ENCODE measurements around the gene CLEC4F.

Gene CLEC4F, protein sequence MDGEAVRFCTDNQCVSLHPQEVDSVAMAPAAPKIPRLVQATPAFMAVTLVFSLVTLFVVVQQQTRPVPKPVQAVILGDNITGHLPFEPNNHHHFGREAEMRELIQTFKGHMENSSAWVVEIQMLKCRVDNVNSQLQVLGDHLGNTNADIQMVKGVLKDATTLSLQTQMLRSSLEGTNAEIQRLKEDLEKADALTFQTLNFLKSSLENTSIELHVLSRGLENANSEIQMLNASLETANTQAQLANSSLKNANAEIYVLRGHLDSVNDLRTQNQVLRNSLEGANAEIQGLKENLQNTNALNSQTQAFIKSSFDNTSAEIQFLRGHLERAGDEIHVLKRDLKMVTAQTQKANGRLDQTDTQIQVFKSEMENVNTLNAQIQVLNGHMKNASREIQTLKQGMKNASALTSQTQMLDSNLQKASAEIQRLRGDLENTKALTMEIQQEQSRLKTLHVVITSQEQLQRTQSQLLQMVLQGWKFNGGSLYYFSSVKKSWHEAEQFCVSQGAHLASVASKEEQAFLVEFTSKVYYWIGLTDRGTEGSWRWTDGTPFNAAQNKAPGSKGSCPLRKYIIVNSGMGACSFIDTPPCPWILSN

DNA sequence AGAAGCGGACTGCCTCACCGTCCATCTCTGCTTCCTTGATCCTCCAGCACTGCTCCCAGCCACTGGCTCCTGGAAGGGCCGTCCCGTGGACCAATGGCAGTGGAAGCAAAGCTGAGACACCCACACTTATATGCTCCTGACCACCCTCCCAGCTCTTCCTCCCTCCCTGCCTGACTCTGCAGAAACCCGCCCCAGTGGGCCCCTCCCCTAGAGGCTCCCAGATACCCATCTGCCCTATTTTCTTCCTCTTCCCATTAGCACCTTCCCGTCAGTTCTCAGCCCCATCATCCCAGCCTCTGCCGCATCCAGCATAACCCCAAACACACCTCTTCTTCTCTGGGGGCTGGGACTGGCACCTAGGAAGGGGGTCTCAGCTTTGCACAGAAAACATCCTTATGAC, at the start of gene CLEC4F:
CLEC4F (minus strand) TSS at position 101 of the 400 bp plus-strand sequence; CDS start at position 25, 76 bp downstream.
- H3K4me3 ChIP-seq (ENCODE audit: low read depth, low read length): no peak within 1 kb of the TSS
- TF ChIP-seq POLR2A (IDR thresholded peaks at IDR 0.05; ENCODE audit: extremely low read depth, insufficient read length): no peak
- TF ChIP-seq MYC (IDR thresholded peaks at IDR 0.05; ENCODE audit: low read depth, low read length): no peak
- TF ChIP-seq, protein P1, sequence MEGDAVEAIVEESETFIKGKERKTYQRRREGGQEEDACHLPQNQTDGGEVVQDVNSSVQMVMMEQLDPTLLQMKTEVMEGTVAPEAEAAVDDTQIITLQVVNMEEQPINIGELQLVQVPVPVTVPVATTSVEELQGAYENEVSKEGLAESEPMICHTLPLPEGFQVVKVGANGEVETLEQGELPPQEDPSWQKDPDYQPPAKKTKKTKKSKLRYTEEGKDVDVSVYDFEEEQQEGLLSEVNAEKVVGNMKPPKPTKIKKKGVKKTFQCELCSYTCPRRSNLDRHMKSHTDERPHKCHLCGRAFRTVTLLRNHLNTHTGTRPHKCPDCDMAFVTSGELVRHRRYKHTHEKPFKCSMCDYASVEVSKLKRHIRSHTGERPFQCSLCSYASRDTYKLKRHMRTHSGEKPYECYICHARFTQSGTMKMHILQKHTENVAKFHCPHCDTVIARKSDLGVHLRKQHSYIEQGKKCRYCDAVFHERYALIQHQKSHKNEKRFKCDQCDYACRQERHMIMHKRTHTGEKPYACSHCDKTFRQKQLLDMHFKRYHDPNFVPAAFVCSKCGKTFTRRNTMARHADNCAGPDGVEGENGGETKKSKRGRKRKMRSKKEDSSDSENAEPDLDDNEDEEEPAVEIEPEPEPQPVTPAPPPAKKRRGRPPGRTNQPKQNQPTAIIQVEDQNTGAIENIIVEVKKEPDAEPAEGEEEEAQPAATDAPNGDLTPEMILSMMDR (IDR thresholded peaks at IDR 0.05; ENCODE audit: low read depth, low read length): no peak
- TF ChIP-seq, protein P2, sequence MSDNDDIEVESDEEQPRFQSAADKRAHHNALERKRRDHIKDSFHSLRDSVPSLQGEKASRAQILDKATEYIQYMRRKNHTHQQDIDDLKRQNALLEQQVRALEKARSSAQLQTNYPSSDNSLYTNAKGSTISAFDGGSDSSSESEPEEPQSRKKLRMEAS (IDR thresholded peaks at IDR 0.05; ENCODE audit: low read depth, low read length): no peak
- no peak for DNase-seq (ENCODE audit: low read depth)

DNA sequence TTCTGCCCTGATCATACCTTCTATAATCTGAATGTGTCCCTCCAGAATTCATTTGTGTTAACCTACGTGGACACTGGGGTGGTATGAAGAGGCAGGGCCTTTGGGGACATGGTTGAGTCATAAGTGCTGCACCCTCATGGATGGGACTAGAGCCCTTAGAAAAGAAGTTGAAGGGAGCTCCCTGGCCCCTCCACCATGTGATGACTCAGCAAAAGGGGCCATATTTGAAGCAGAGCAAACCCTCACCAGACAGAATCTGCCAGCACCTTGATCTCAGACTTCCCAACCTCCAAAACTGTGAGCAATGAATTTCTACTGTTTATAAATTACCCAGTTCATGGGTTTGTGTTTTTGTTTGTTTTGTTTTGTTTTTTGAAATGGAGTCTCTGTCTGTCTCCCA, 48.6 kb upstream of the CLEC4F start:
- peak; percentile 47 for DNase-seq (ENCODE audit: low read depth)
- H3K4me3 ChIP-seq (ENCODE audit: low read depth, low read length): no peak overlapping the region
- TF ChIP-seq, protein P1 (IDR thresholded peaks at IDR 0.05; ENCODE audit: low read depth, low read length): no peak
- TF ChIP-seq MYC (IDR thresholded peaks at IDR 0.05; ENCODE audit: low read depth, low read length) (no peak), POLR2A (IDR thresholded peaks at IDR 0.05; ENCODE audit: extremely low read depth, insufficient read length) (no peak)
- TF ChIP-seq, protein P2 (IDR thresholded peaks at IDR 0.05; ENCODE audit: low read depth, low read length): no peak

DNA sequence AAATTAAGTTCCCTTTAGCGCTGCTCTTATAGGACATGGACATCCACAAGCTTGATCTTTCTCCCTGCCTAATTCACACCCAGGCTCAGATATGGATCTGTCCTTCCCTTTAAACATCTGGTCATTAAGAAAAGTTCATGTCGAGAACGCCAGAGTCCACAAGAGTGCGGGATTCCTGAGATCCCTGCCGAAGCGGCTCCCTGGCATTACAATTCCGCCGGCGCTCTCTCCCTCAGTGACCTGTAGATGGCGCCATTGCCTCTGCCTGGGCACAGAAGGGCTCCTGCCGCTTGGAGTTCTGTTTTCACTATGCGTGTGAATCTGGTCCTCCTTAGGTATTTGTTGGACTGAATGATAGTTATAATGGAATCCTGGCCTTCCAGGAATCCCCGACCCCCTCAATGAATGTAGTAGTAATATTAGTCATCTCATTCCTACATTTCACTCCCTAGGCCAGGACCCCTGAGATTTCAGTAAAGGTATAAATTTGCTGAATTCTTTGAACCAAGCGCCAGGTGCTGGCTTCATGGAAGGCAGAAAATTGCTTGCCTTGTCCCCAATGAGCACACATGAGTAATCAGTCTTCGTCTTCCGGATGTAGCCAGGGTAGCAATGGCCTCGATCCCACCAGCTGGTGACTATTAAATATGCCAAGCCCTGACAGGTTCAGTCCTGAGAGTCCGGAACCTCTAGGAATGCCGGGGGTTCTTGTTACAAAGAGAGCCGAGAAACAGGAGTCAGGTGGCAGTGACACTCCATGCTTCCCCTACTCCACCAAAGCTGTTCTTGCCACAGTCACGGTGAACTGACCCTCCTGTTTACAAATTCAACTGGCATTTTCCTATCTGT, 41.6 kb upstream of the CLEC4F start:
- DNase-seq (ENCODE audit: low read depth): peak; percentile 74
- TF ChIP-seq, protein P2 (IDR thresholded peaks at IDR 0.05; ENCODE audit: low read depth, low read length): no peak
- TF ChIP-seq, protein P1 (IDR thresholded peaks at IDR 0.05; ENCODE audit: low read depth, low read length): peak; percentile 95
- H3K4me3 ChIP-seq (ENCODE audit: low read depth, low read length): no peak overlapping the region

DNA sequence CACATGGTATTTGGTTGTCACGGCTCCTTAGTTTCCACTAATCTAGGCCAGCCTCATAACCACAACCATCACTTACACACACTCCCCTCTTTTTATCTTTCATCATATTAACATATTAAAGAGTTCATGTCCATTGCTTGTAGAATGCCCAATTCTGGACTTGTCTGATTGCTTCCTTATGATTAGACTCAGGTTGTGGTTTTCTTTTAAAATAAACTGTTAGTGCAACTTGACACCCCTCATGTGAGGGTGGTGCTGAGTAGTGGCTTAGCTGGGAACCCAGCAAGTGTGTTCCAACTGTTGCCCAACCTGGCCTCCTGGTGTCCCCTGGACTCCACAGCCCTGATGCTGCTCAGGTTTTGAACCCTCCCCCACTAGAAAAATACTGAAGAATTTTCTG, 35.3 kb upstream of the CLEC4F start:
- TF ChIP-seq MYC (IDR thresholded peaks at IDR 0.05; ENCODE audit: low read depth, low read length) (no peak), POLR2A (IDR thresholded peaks at IDR 0.05; ENCODE audit: extremely low read depth, insufficient read length) (no peak)
- TF ChIP-seq, protein P1 (IDR thresholded peaks at IDR 0.05; ENCODE audit: low read depth, low read length): no peak
- TF ChIP-seq, protein P2 (IDR thresholded peaks at IDR 0.05; ENCODE audit: low read depth, low read length): no peak
- no peak overlapping the region for H3K4me3 ChIP-seq (ENCODE audit: low read depth, low read length)
- DNase-seq (ENCODE audit: low read depth): no peak

DNA sequence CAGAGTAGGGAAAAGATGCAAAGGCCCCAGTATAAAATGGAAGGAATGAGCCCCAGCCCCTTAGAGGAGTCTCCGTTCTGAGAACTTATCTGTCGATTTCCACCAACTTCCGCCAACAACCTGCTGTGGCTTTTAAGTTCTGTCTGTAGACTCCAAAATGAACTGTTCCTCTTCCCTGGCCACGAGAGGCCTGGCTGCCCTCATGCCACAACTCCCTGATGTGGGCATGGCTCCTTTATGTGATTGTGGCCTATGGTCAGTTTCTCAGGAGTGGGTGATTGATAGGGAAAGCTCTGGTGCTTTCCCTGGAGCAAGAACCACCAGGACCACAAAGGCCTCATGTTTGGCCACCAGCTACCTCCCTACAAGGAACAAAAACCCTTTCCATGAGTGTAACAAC, 34.0 kb upstream of the CLEC4F start:
- TF ChIP-seq MYC (IDR thresholded peaks at IDR 0.05; ENCODE audit: low read depth, low read length): no peak
- TF ChIP-seq, protein P2 (IDR thresholded peaks at IDR 0.05; ENCODE audit: low read depth, low read length): no peak
- no peak for TF ChIP-seq POLR2A (IDR thresholded peaks at IDR 0.05; ENCODE audit: extremely low read depth, insufficient read length)
- TF ChIP-seq, protein P1 (IDR thresholded peaks at IDR 0.05; ENCODE audit: low read depth, low read length): no peak
- no peak overlapping the region for H3K4me3 ChIP-seq (ENCODE audit: low read depth, low read length)
- no peak for DNase-seq (ENCODE audit: low read depth)
